Measurements from ENCODE around the gene SLC25A10.

The SLC25A10 gene

GRCh38 chr17:81719410-81720266, 7.6 kb downstream of the SLC25A10 start:
- no peak overlapping the region for H3K4me3 ChIP-seq (ENCODE audit: low read depth, low read length)
- no peak overlapping the region for H3K9ac ChIP-seq
- no peak overlapping the region for H3K4me2 ChIP-seq (ENCODE audit: low read length)
- H2AFZ ChIP-seq, result no peak overlapping the region
- H3K79me2 ChIP-seq, result peaks cover 8% of the 10 kb centered on the region
- TF ChIP-seq CTCF (IDR thresholded peaks at IDR 0.05), result no peak
- H3K4me1 ChIP-seq, result peaks cover 38% of the 10 kb centered on the region
- peak overlapping the region; percentile 5 for H3K27ac ChIP-seq
- no peaks in the 10 kb centered on the region for H3K36me3 ChIP-seq (ENCODE audit: control insufficient read depth, insufficient read depth, low read length)
- H3K9me3 ChIP-seq (ENCODE audit: control insufficient read depth, low read length), result no peaks in the 10 kb centered on the region
- H3K27me3 ChIP-seq (ENCODE audit: control insufficient read depth, insufficient read depth, low read length), result no peaks in the 10 kb centered on the region

DNA sequence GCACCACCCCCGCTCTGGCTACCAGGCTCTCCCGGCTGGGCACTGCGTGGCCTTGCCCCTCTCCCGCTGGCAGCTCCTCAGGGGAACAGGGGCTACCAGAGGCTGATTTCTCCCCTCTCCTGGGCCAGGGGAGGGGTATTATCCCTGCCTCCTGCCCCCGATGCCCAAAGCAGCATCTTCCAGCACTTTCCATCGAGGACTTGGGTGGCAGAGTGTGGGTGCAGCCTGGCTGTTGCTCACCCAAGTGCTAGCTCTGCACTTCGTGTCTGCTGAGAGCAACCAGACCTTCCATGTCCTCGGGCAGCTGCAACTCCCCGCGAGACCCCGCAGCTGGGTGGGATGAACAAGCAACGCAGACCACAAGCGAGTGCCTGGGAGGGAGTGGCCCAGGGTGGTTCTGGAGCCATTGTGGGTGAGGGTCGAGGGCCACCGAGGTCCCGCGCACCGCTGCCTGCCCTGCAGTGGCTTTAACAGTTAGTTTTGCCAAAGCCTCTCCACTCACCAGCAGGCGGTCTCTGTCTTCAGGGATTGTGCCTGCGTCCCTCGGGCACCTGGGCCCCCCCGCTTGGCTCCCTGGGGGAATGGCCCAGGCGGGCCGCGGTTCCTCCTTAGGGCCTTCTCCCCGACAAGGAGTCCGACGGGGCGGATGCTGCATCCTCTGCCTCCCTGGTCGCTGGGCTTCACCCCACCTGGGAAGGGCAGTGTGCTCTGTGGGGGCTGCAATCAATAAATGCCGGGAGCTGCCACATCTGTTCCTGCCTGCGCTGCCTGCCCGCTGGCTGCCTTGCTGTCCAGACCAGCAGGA, 8.4 kb downstream of the SLC25A10 start:
- no peaks in the 10 kb centered on the region for H3K27me3 ChIP-seq (ENCODE audit: control insufficient read depth, insufficient read depth, low read length)
- no peak overlapping the region for H2AFZ ChIP-seq
- H3K79me2 ChIP-seq, result no peaks in the 10 kb centered on the region
- H3K4me3 ChIP-seq (ENCODE audit: low read depth, low read length), result no peak overlapping the region
- no peak overlapping the region for H3K9ac ChIP-seq
- TF ChIP-seq CTCF (IDR thresholded peaks at IDR 0.05), result no peak
- no peaks in the 10 kb centered on the region for H3K36me3 ChIP-seq (ENCODE audit: control insufficient read depth, insufficient read depth, low read length)
- H3K4me2 ChIP-seq (ENCODE audit: low read length), result no peak overlapping the region
- H3K4me1 ChIP-seq, result peaks cover 33% of the 10 kb centered on the region
- peak overlapping the region; percentile 93 for H3K27ac ChIP-seq
- no peaks in the 10 kb centered on the region for H3K9me3 ChIP-seq (ENCODE audit: control insufficient read depth, low read length)

DNA sequence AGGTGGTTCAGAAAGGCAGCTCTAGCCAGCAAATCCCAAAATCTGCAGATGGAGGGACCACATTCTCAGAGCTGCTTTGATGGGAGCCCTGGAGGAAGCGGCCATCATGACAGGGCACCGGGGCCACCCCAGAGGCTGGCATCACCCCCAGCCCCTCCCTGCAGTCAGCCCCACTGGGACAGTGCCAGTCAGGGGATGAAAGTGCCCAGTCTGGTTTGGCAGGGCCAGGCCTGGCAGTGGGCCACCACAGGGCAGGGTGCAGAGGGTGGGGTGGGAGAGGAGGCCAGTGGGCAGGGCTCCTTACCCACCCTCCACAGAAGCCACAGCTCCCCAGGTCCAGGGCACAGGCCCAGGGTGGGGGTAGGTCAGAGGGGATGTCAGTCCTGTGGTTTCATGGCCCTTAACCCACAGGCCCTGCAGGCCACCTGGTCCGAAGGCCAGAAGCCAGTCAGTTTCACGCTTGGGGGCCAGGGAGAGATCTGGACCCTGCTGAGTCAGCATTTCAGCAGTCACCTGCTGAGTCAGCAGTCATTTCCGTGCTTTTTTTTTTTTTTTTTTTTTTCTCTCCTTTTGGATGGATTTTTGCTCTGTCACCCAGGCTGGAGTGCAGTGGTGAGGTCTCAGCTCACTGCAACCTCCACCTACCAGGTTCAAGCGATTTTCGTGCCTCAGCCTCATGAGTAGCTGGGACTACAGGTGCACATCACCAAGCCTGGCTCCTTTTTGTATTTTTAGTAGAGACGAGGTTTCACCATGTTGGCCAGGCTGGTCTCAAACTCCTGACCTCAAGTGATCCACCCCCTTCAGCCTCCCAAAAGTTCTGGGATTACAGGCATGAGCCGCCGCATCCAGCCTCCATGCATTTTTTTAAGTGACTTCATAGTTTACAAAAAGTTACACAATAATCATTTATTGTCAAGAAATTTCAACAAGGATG, 10.4 kb downstream of the SLC25A10 start:
- H3K4me1 ChIP-seq, result peaks cover 37% of the 10 kb centered on the region
- no peaks in the 10 kb centered on the region for H3K9me3 ChIP-seq (ENCODE audit: control insufficient read depth, low read length)
- peak overlapping the region; percentile 36 for H3K4me3 ChIP-seq (ENCODE audit: low read depth, low read length)
- H2AFZ ChIP-seq, result peak overlapping the region; percentile 4
- H3K27ac ChIP-seq, result peak overlapping the region; percentile 93
- no peak overlapping the region for H3K9ac ChIP-seq
- H3K36me3 ChIP-seq (ENCODE audit: control insufficient read depth, insufficient read depth, low read length), result no peaks in the 10 kb centered on the region
- no peaks in the 10 kb centered on the region for H3K79me2 ChIP-seq
- no peak for TF ChIP-seq CTCF (IDR thresholded peaks at IDR 0.05)
- H3K4me2 ChIP-seq (ENCODE audit: low read length), result peak overlapping the region; percentile 79
- H3K27me3 ChIP-seq (ENCODE audit: control insufficient read depth, insufficient read depth, low read length), result no peaks in the 10 kb centered on the region

DNA sequence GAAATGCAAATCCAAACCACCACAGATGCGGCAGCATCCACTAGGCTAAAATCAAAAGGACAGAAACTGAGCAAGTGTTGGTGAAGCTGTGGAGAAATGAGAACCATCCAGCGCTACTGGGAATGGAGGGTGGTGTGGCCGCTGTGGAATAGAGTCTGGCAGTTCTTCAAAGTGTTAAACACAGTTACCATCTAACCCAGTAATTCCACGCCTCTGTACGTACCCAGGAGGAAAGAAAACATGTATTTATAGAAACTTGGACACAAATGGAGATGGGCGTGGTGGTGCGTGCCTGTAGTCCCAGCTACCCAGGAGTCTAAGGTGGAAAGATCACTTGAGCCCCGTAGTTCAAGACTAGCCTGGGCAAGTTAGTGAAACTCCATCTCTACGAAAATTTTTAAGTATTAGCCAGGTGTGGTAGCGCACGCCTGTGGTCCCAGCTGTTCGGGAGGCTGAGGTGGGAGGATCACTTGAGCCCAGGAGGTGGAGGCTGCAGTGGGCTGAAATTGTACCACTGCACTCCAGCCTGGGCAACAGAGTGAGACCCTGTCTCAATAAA, 11.6 kb downstream of the SLC25A10 start:
- peak overlapping the region; percentile 25 for H3K9ac ChIP-seq
- H3K9me3 ChIP-seq (ENCODE audit: control insufficient read depth, low read length), result no peaks in the 10 kb centered on the region
- H3K4me3 ChIP-seq (ENCODE audit: low read depth, low read length), result peak overlapping the region; percentile 36
- H3K27me3 ChIP-seq (ENCODE audit: control insufficient read depth, insufficient read depth, low read length), result no peaks in the 10 kb centered on the region
- TF ChIP-seq CTCF (IDR thresholded peaks at IDR 0.05), result no peak
- H3K79me2 ChIP-seq, result no peaks in the 10 kb centered on the region
- peak overlapping the region; percentile 32 for H3K4me2 ChIP-seq (ENCODE audit: low read length)
- peaks cover 37% of the 10 kb centered on the region for H3K4me1 ChIP-seq
- H3K36me3 ChIP-seq (ENCODE audit: control insufficient read depth, insufficient read depth, low read length), result no peaks in the 10 kb centered on the region
- peak overlapping the region; percentile 8 for H2AFZ ChIP-seq
- H3K27ac ChIP-seq, result peak overlapping the region; percentile 93

All from parathyroid adenoma (tissue), 2 donors.